Pancreas (tissue), 10 donors: Measurements from ENCODE around the gene HOXC10. TPM values are rescaled to one million over a fixed set of nuclear protein-coding genes. Genes with fewer than 3 reads are reported as not detected.

ENCODE experiments used
- ATAC-seq, 4 donors: fragments of 200-7000 bp; cut with Tn5 transposase; one replicate each; pipeline versions ENCODE4 v1.8.0 to v1.9.1; 2020; ENCODE audit warnings: mild to moderate bottlenecking in 4 of 4, moderate library complexity in 4 of 4
- DNase-seq, 6 donors: peaks; one replicate each; pipeline ENCODE4 v3.0.0-alpha.2; 2020
- FAIRE-seq: peaks from 2 replicates; lab custom pipeline; 2012; peaks lifted over from hg19 to GRCh38; lab: Jason Lieb, UNC
- H3K27ac ChIP-seq, 4 donors: fragments of 200-600 bp; sonication (generic); 1 replicate in 3 of 4; 2 replicates in 1 of 4; pipeline versions ENCODE4 v1.5.0 to v1.8.0; 2020
- H3K27me3 ChIP-seq, 4 donors: fragments of 200-600 bp; one replicate each; pipeline ENCODE4 v1.8.0; 2021
- H3K36me3 ChIP-seq, 3 donors: fragments of 200-600 bp; sonication (generic) in 1 of 3; one replicate each; pipeline versions ENCODE4 v1.5.0 to v1.8.0; 2020 to 2021
- H3K4me1 ChIP-seq, 3 donors: fragments of 200-600 bp; one replicate each; pipeline ENCODE4 v1.8.0; 2021
- H3K4me3 ChIP-seq, 4 donors: fragments of 200-600 bp; sonication (generic) in 2 of 4; one replicate each; pipeline versions ENCODE4 v1.5.0 to v1.8.0; 2020 to 2021
- H3K9me3 ChIP-seq, 4 donors: fragments of 200-600 bp; one replicate each; pipeline ENCODE4 v1.8.0; 2021
- WGBS, 2 donors: extraction: QIAGEN DNeasy Blood & Tissue Kit; methylation state at CpG; one replicate each; pipeline ENCODE4 v1.1.7; 2013; 5-methylcytosine and 5-hydroxymethylcytosine counted together
- intact Hi-C, 3 donors: fragments of 100-400 bp; cut with DNase I; formaldehyde crosslinking; loops; one replicate each; pipeline versions ENCODE4 v1.11.1 to v1.14.2; 2022
- polyA plus RNA-seq, 2 donors: library from polyadenylated mRNA; stranded (reverse); fragments of 200-250 nt; gene quantifications; one replicate each; pipeline ENCODE4 v1.2.3, GENCODE V29; 2013
- total RNA-seq, 6 donors: library from RNA; stranded (reverse); fragmentation: NEBNext Ultra II Directional in 4 of 6; extraction: Animal tissue kit (Norgen Biotek cat#: 25700) in 4 of 6; gene quantifications; one replicate each; pipeline versions ENCODE4 v1.2.1 to v1.2.4, GENCODE V29; 2021 to 2023
- TF ChIP-seq, protein P1 (sequence below), 4 donors: fragments of 200-600 bp; sonication (generic) in 3 of 4; IDR thresholded peaks; one replicate each; pipeline versions ENCODE4 v1.5.0 to v1.8.0; 2021; ENCODE audit warnings: antibody characterized with exemption in 4 of 4
- donor health status: healthy with polysubstance abuse.
- donor health status: DM: no; HTN: no; CAD: no; lungs with moderate emphysema.
- donor health status: DM: no; HTN: no; CAD: no.
- donor health status: control.
- donor health status: control.
- donor health status: Bipolar disorder and iron deficiency.
- donor health status: DM: yes; HTN: yes; CAD: no.
- donor health status: DM: no; HTN: no; CAD: no.
- donor health status: DM: no; HTN: no; CAD: no.
- donor health status: DM: yes; HTN: yes; CAD: no.

Gene HOXC10
- total and polyA plus RNA-seq, 8 donors: 0.08 to 0.16 TPM; not detected in 6

DNA sequence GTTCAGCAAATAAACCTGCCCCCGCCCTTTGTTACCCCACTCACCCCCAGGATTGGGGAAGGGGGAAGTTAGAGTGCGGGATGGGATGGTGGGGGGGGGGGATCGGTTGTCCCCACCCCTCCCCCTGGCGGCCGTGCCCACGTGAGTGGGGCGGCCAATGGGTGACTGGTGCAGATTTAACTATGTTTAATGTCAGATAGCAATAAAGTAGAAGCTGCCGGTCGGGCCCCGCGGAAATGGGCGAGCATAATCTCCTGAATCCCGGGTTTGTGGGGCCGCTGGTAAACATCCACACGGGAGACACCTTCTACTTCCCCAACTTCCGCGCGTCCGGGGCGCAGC is 30.3 kb upstream of the HOXC10 start, which contains the start of gene HOXC12:
HOXC12 (plus strand) TSS at position 210 of the 342 bp plus-strand sequence; CDS start at position 237, 27 bp downstream.
- H3K27me3 ChIP-seq: peaks cover 7 to 90% (median 24%) of the 10 kb centered on the region in 4 donors
- H3K4me3 ChIP-seq: no peak within 1 kb of the TSS
- no peaks in the 10 kb centered on the region for H3K36me3 ChIP-seq
- no peaks in the 10 kb centered on the region for H3K4me1 ChIP-seq
- DNase-seq: no peak
- WGBS, 2 donors: 4 to 6% methylated on average over 19 to 20 of the region's 20 CpGs
- intact Hi-C loops: no loop called here
- ATAC-seq: no peak
- TF ChIP-seq, protein P1, sequence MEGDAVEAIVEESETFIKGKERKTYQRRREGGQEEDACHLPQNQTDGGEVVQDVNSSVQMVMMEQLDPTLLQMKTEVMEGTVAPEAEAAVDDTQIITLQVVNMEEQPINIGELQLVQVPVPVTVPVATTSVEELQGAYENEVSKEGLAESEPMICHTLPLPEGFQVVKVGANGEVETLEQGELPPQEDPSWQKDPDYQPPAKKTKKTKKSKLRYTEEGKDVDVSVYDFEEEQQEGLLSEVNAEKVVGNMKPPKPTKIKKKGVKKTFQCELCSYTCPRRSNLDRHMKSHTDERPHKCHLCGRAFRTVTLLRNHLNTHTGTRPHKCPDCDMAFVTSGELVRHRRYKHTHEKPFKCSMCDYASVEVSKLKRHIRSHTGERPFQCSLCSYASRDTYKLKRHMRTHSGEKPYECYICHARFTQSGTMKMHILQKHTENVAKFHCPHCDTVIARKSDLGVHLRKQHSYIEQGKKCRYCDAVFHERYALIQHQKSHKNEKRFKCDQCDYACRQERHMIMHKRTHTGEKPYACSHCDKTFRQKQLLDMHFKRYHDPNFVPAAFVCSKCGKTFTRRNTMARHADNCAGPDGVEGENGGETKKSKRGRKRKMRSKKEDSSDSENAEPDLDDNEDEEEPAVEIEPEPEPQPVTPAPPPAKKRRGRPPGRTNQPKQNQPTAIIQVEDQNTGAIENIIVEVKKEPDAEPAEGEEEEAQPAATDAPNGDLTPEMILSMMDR (IDR thresholded peaks at IDR 0.05): no peak
- H3K9me3 ChIP-seq: no peaks in the 10 kb centered on the region
- H3K27ac ChIP-seq: no peak within 1 kb of the TSS
- no peak for FAIRE-seq

DNA sequence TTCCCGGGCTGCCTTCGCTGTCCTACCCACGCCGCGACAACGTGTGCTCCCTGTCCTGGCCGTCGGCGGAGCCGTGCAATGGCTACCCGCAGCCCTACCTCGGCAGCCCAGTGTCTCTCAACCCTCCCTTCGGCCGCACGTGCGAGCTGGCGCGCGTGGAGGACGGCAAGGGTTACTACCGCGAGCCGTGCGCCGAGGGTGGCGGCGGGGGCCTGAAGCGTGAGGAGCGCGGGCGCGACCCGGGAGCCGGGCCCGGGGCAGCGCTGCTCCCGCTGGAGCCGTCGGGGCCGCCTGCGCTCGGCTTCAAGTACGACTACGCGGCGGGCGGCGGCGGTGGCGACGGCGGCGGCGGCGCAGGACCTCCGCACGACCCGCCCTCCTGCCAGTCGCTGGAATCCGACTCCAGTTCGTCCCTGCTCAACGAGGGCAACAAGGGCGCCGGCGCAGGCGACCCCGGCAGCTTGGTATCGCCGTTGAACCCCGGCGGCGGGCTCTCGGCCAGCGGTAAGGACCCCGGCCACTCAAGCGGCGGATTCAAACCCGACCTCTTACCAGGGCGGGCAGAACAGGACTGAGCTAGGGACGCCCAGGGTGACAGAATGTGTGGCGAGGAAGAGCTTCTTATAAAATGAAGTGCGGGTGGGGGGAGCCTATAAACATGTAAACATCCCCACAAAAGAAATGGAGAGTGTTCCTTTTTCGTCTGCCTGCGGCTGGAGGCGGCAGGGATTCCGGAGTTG is 29.7 kb upstream of the HOXC10 start:
- Histone ChIP-seq H3K4me1 (no peaks in the 10 kb centered on the region), H3K36me3 (no peaks in the 10 kb centered on the region), H3K27ac (no peak overlapping the region), H3K9me3 (no peaks in the 10 kb centered on the region), H3K27me3 (peaks cover 7 to 90% (median 22%) of the 10 kb centered on the region in 4 donors), H3K4me3 (no peak overlapping the region)
- FAIRE-seq: no peak
- peak in 1 of 4 donors; percentile 14 for ATAC-seq
- intact Hi-C loops: no loop called here
- TF ChIP-seq, protein P1 (IDR thresholded peaks at IDR 0.05): no peak
- no peak for DNase-seq
- WGBS, 2 donors: 4 to 6% methylated on average over 71 to 86 of the region's 86 CpGs

DNA sequence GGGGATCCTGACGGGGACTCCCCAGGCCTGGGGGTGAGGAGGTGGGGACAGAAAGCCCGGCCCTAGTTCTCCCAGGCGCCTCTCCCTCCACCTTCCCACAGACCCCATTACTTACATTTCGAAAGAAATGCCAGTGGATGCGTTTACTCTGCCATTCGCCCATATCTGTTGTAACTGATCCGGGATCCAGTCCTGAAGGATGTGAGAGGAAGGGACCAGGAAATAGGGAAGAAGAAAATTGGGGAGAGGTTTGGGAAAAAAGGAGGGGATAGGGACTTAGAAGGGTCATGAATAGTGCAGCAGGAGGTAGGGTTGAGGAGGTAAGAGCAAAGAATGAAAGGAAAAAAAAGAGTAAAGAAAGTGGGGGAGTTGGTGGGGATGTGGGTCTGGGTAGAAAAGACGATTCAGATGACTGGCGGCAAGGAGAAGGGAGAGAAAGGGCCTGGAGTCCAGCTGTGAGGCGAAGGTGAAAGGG is 29.1 kb upstream of the HOXC10 start:
- ATAC-seq (no peak), FAIRE-seq (no peak), DNase-seq (no peak)
- Histone ChIP-seq H3K36me3 (no peaks in the 10 kb centered on the region), H3K4me3 (no peak overlapping the region), H3K27me3 (peaks cover 11 to 88% (median 23%) of the 10 kb centered on the region in 4 donors), H3K4me1 (no peaks in the 10 kb centered on the region), H3K27ac (no peak overlapping the region), H3K9me3 (no peaks in the 10 kb centered on the region)
- intact Hi-C loops: no loop called here
- TF ChIP-seq, protein P1 (IDR thresholded peaks at IDR 0.05): no peak
- 3 to 11% methylated on average over 10 of the region's 10 CpGs for WGBS, 2 donors

DNA sequence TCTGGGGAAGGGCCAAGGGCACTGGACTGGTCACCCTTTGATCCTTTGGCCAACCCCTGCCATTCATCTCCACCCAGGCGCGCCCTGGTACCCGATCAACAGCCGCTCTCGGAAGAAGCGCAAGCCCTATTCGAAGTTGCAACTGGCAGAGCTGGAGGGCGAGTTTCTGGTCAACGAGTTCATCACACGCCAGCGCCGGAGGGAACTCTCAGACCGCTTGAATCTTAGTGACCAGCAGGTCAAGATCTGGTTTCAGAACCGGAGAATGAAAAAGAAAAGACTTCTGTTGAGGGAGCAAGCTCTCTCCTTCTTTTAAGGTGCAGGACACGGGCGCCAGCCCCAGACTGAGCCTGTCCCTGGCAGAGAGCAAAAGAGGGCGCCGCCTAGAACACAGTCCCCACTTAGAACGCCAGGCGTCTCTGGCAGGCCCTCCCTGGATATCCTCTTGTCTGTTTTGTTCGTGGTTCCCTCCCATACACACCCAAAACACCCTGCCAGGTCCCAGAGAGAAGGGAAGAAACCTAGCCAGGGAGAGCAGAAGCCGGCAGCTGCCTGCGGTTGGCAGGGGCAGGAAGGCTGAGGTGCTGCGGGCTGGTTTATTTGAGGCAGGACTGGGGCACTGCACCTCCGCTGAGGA is 28.6 kb upstream of the HOXC10 start:
- peak in 1 of 6 donors; percentile 30 for DNase-seq
- intact Hi-C loops: no loop called here

More for the DNA sequence above, 28.6 kb upstream of the HOXC10 start:
- no peak overlapping the region for H3K27ac ChIP-seq
- ATAC-seq: no peak
- H3K27me3 ChIP-seq: peaks cover 11 to 86% (median 24%) of the 10 kb centered on the region in 4 donors
- TF ChIP-seq, protein P1 (IDR thresholded peaks at IDR 0.05): no peak
- H3K4me1 ChIP-seq: no peaks in the 10 kb centered on the region
- no peaks in the 10 kb centered on the region for H3K9me3 ChIP-seq
- WGBS, 2 donors: 6% methylated on average over 25 of the region's 25 CpGs
- H3K4me3 ChIP-seq: no peak overlapping the region
- no peaks in the 10 kb centered on the region for H3K36me3 ChIP-seq
- no peak for FAIRE-seq
